Activated CD8-positive, alpha-beta memory T cell treated with anti-CD3 and anti-CD28 coated beads for 1 hour (primary cell): ENCODE measurements around the gene GATA5.
"Not testable (repeated sequence)": the region's sequence is repeated elsewhere in the genome, so short reads cannot be mapped to it uniquely, and the experiment has no call there.

ENCODE experiments used
- DNase-seq, 2 donors: peaks; one replicate each; pipeline ENCODE4 v3.0.0-alpha.2; 2020; ENCODE audit warnings: low read depth in 1 of 2; ENCODE audit errors: extremely low read depth in 1 of 2

Gene GATA5

DNA sequence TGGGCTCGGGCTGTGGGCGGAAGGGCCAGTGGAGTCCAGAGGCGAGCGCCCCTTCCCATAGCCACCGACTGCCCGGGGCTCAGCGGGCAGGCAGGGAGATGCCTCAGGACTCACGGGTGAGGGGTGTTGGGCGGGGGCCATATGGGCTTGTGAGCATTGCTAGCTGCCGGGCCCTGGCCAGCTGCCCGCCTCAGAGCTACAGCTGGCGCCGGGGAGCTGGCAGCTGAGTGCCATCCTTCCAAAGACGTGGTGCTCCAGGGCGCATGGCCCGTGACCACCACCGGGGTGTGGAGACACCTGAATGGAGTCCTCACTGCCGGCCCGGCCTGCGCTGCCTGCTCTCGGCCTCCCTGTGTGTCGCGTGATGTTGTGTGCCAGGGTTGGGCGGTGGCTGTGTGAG lies 37.9 kb downstream of the GATA5 start:
- no peak for DNase-seq

DNA sequence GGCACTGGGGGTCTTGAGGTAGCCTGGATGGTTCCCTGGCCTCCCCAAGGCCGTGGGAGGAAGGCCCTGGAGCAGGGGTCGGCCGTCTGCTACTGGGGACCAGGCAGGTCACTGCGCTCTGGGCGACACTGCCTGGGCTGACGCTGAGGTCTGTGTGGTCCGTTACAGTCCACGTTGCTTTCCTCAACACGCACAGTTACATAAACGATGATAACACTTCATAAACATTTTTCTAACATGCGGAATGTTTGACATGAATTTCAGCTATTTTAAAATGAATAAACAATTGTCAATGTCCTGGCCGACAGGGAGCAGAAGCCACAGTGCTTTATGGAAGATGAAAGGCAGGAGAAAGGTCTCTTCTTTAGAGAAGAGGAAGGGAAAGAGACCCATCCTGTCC lies 38.3 kb downstream of the GATA5 start:
- DNase-seq: no peak

DNA sequence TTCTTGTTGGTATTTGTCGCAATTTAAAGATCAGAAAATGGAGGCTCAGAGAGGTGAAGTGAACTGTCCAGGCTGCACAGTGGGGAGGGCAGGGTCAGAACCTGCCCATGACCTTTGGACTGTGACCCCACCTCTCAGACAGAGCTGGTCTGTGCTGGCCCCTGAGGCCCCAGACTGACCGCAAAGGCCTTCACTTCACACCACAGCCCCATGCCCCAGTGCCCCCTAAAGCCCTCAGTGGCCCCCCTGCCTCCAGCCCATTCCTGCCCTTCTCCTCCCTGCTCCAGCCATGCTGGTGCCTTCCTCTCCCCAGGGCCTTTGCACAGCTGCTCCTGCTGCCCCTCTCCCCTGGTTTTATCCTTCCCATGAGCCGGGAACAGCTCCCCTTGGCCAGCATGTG lies 39.1 kb downstream of the GATA5 start:
- DNase-seq: no peak

DNA sequence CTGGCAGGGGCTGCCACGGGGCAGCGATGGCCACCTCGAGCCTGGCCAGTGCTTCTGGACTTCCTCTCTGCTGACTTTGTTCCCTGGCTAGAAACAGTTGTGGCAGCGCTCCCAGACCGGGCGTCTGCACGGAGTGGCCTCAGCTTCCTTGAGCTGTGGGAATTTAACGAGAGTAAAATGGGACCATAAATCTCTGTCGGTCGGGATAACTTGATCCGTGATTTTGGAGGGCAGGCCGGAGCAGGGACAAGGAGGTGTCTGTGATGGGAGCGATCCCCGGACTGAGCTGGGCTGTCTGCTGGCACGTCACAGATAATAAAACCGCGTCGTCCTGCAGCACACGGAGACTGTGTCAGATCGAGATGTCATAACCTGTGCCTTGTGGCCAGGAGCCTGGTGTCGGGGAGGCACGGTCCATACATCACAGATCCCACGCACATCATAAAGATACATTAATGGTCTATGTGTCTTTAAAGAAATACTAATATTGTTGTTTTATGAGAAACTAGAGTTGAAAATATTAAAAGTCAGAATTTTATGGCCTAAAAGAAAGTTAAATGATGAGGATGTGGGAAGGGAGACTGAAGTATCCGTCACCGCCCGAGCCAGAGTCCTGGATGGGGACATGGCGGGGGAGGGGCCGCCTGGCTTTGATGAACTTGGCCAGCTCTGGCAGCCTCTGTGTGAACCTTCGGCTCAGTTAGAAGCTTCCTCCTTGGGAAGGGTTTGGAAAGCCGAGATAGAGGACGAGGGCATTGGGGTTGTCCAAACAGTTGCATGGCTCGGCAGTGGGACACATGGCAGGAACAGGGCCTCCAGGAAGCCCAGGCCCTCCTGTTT lies 41.9 kb downstream of the GATA5 start:
- no peak for DNase-seq

DNA sequence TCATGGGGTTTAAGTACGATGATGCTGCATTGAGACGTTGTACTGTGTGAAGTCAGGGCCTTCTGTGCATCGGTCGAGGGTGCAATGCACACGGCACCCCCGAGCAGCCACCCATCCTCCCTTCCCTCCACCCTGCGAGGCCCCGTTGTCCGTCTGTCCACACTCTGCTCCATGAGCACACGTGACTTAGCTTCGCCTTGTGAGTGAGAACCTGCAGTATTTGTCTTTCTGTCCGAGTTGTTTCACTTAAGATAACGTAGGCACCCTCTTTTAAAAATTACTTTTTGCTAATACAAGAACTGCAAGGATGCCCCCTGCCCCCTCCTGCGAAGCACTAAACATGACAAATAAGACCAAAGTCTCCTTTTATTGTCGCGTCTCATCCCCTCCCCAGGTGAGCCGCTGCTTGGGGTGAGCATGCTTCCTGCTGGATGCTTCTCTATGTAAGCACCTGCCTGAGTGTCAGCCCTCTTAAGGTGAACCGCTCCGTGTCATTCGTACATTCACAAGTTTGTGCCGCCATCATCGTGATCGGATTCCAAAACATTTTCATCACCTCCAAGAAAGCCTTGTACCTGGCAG lies 44.8 kb downstream of the GATA5 start:
- no peak for DNase-seq

DNA sequence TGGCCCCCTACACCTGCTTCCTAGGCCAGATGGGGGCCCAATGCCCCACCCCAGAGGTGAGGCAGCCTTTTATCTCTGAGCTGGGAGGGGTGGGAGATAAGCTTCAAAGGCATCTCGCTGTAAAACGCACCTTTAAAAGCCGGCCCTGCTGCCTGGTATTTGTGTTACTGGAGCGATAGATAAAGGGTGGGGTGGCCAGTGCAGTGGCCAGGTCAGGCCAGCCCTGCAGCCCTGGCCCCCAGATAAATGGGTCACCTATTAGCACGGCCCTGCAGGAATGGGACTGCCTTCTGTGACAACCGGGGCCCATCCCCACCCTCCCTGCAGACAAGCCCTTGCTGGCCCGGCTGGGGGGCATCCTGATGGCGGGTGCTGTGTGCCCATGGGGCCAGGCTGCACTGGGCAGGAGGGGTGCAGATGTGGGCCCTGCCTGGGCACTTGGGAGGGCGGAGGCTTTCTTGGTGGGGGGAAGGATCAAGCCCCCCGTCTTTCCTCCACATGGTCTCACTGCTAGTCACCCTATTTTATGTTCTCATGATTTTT lies 45.4 kb downstream of the GATA5 start:
- DNase-seq: no peak

DNA sequence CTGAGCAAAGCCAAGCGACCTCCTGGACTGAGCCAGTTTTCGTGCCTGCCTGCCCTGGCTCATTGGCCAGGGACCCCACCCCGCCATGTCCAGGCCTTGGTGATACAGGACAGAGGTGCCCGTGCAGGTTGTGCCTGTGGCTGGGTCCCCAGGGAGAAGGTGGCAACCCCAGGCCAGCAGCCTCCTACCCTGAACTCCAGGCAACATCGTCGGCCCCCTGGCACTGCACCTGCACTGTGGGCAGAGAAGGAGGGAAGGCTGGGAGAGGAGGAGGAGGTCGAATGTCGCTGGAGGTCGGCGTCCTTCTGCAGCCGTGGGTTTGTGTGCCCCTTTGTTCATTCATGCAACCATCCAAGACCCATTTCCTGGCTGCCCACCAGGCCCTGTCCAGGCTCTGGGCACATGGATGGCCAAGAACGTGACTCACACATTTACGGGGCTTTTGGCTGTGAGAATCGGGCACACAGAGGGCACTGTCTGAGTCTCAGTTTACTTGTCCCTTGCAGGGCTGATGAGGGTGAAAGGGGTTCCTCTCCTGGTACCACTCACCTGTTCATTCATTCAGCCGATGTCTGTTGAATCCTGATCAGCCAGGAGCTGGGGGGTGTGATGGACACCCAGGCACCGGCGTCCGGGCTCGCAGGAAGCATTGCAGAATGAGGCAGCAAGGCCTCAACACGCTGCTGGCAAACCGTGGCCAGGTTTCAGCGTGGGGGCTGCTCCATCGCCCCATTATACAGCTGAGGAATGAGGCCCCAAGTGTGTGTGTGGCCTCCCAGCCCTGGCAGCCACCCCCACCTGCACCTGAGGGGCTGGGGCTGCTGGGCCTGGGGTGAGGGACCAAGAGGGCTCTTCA lies 46.1 kb downstream of the GATA5 start:
- DNase-seq: no peak

DNA sequence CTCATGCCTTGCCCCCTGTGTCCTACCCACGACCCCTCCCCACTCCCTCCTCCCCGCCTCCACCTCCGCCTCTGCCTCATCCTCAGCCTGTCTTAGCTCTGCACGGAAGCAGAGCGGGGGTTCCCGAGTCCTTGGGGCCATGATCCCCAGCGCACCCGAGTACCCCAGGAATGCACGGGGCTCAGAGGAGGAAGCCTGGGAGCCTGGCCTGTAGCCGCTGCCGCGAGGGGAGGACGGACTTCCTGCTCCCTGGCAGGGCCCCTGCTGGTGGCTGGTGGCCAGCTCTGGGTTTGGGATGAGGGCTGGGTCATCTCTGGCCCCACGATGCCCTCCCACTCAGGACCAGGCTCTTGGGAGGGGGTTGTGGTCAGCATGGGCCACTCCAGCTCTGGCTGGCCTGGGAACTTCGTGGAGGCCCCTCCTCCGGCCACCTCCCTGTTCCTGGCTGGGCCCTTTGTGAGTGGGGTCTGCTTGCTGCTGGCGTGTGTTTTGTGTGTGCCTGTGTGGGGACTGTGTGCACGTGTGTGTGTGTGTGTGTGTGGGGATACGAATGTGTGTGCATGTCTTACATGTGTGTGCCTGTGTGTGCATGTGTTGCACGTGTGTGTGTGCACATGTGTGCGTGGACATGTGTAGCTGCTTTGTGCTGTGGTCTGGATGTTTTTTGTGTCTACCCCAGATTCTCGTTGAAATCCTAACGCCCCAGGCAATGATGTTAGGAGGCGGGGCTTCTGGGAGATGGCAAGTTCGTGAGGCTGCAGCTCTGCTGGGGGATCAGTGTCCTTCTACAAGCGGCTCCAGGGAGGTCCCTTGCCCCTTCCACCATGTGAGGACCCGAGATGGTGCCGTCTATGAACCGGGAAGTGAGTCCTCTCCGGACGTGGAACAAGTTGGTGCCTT lies 47.1 kb downstream of the GATA5 start:
- DNase-seq: no peak

DNA sequence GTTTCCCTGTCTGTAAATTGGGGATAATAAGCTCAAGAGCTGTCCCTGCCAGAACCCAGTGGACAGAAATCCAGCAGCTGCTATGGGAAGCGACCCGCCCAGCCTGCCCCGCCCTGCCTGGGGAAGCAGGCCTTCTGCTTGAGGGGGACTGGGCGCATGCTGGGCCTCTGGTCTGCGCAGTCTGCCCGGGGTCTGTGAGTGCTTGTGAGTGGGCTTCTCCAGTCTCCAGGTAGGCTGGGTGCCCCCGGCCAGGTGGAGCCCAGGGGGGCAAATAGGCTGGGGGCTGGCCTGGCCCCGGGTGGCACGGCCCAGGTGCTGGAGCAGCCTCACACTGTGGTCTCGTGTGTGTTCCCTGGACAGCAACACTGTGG lies 47.8 kb downstream of the GATA5 start:
- no peak for DNase-seq

DNA sequence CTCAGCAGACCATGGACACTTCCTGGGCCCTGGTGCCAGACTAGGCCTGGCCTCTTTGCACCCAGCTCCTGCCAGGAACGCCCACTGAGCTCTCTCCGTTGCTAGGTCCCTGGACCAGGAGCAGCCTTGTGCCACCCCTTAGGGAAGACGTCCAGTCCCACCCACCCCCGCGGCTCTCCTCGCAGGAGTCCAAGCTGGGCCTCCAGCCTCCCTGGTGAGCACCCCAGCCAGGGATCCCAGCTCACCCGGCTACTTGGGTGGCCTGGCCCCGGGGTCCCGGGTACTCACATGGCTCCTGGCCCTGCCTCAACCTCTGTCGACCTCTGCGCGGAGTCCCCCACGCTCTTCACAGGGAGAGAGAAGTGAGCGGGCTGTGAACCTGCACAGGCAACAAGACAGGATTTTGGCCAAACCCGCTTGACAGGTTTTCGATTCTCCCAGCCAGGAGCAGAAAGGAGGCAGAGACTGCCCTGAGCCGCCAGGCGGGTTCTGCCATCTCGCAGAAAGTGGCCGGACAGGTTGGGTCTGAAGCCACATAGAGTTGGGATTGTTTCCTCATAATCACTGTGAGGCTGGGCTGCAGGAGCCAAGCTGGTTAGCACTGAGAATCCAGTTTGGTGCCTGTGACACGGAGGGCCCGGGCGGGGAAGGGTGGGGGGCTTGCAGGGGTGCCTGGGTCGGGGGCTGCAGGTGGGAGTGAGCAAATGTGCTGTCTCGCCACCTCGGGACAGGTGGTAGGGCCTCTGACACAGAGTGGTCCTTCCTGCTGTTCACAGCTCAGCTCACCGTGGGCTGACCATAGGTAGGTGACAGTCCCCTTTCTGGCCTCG lies 48.4 kb downstream of the GATA5 start, which contains the start of gene RBBP8NL:
Gene RBBP8NL, minus strand, starts transcription at position 368 of the 830 bp plus-strand sequence. CDS start 7,892 bp downstream, outside the sequence.
- DNase-seq: no peak

DNA sequence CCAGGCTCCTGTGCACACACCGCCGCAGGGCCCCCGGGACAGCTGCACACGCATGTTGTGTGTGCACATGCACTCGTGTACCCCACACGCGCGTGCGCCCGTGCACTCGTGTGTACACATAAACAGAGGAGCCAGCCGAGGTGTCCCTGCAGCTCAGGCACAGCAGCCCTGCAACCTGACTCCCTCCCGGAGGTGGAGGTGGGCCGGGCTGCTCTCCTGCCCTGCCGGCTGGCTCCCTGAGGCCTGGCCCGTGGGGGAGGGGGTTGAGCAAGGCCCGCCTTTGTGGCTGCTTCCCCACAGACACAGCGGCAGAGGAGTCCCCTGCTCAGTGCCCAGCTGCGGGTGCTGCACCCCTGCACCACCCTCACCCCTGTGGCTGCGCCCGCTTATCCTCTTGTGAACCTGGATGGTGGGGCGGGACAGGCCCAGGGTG lies 49.1 kb downstream of the GATA5 start:
- no peak for DNase-seq

DNA sequence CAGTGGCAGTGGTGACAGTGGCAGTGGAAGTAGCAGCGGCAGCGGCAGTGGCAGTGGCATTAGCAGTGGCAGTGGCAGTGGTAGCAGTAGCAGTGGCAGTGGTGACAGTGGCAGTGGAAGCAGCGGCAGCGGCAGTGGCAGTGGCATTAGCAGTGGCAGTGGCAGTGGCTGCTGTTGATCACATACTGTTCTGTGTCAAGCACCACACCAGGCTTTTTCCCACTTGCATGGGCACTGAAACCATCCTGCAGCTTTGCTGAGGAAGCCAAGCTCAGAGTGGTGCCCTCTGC lies 49.8 kb downstream of the GATA5 start:
- not testable (repeated sequence) for DNase-seq

DNA sequence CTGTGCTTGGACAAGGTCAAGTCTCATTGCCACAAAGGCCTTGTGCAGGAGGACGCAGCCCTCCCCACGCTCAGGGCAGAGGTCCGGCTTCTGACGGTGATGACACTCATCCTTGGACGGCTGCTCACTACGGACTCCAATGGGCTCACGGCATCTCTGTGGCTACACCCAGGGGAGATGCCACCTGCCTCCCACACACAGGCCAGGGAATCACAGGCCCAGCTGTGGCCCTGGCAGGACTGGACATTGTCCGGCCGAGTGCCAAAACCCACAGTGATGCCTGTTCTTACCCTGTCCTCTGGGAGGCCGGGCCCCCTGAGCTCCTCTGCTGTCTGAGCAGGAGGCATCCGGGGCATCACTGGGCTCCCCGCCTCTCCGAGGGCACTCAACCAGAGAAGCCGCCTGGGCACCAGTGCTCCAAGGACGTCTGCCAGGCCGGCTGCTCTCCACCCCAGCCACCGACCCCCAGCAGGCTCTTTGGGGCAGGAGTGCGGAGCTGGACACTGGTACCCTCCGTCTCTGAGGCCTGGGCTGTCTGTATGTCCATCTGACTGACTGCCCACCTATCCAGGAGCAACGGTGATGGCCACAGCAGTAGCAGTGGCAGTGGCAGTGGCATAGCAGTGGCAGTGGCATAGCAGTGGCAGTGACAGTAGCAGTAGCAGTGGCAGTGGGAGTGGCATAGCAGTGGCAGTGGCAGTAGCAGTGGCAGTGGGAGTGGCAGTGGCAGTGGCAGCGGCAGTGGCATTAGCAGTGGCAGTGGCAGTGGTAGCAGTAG lies 50.3 kb downstream of the GATA5 start:
- DNase-seq: no peak

DNA sequence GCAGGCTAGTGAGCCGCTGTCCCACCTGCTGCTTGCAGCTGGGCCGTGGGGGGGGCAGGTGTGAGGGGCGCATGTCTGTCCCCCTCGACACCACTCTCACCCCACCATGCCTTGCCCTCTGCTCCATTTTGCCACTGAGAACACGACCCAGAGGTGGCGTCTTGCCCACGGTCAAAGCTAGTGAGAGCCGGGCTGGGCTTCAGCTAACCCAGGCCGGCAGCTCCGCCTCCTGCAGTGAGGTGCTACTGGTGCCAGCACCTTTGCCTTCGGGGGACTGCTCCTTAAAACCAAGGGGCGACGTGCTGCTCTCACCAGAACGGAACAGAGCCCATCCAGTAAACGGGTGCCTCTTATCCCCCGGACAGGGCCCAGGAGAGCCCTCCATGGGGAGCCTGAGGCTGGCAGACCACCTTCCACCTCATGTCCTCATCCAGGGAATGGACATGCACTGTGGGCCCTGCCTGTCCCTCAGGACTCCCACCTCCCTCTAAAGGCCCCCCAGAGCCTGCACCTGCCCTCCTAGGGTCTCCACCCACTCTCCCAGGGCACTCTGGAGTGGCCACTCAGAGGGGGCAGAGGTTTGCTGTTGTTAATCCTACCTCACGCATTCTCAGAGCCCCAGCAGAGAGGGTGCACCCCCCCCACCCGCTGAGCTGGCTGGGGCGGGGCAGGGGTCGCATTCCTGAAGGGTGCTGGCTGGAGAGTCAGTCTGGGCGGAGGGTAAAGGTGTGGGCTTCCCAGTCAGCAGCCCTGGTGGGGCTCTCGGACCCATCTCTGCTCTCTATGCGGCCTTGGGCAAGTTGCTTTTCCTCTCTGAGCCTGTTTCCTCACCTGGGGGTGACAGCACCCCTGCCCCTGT lies 51.3 kb downstream of the GATA5 start:
- no peak for DNase-seq

DNA sequence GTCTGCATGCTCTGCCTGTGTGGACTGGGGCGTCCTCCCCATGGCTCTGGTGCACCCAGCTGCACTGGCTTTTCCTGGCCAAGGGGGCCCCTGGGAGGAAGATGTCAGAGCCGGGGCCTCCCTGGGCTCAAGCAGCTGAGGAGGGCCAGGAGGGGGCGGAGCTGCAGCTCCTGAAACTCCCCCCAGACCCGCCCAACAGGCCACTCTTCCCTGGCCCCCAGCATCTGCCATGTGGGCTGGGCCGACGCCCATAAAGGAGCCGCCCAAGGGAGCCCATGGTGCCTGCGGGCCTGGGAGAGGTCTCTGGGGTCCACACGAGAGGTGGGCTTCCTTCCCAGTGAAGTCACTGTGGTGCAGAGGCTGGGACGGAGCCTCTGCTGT lies 52.5 kb downstream of the GATA5 start:
- DNase-seq: no peak

DNA sequence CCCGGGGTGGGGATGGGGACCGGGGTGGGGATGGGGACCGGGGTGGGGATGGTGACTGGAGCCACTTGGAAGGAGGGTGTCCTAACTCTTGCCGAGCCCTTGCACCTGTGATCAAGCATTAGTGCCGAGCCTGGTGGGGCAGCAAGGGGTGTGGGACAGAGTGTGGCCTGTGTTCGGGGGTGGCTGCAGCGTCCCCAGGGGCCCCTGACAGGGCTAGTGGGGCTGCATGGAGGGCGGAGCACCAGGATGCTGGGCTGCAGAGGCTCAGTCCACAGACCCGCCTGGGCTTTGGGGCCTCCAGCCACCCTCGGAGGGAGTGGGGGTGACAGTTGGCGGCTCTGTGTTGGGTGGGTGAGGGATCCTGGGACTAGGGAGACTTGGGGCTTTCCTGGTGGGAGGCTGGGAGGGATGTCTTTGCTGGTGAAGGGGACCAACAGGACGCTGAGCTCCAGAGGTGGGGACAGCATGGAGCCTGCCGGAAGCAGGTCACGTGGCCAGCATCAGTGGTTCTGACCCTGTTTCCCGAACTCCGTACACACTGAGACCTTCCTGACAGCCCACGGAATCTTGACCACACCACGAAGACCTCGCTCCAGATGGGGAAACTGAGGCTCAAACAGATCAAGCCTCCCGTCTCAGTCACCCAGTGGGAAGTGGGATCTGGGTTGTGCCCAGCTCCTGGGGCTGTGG lies 53.0 kb downstream of the GATA5 start:
- no peak for DNase-seq

DNA sequence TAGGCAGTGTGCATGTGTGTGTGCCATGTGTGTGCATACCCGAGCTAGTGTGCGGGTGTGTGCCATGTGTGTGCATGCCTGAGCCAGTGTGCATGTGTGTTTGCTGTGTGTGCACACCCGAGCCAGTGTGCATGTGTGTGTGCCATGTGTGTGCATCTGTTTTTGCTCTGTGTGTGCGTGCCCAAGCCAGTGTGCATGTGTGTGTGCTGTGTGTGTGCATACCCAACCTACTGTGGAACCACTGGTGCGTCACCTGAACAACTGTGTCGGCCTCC lies 54.1 kb downstream of the GATA5 start:
- no peak for DNase-seq
